H1 (cell line): ENCODE measurements around the gene BEX3. TPM values are rescaled to one million over a fixed set of nuclear protein-coding genes. Genes with fewer than 3 reads are reported as not detected.

Experiments used
- CTCF ChIA-PET: fragments of 300-600 bp; sonication (Branson Sonifier 250); formaldehyde crosslinking; loops from one replicate; lab custom pipeline; 2021; ENCODE audit not compliant: partially characterized antibody; lab: Charles Lee
- POLR2A ChIA-PET: fragments of 300-600 bp; sonication (Branson Sonifier 250); formaldehyde crosslinking; loops from one replicate; lab custom pipeline; 2021; ENCODE audit warnings: inconsistent platforms; ENCODE audit not compliant: partially characterized antibody; lab: Charles Lee
- DNase-seq, 2 experiments: peaks; one replicate each; pipeline versions ENCODE4 v3.0.0 to v3.0.0-alpha.2; 2010 to 2022; ENCODE audit warnings: low spot score in 2 of 2, low read depth in 1 of 2, mixed read lengths in 1 of 2
- FAIRE-seq: peaks from 2 replicates; lab custom pipeline; 2011; peaks lifted over from hg19 to GRCh38; lab: Jason Lieb, UNC
- H2AFZ ChIP-seq: 2 replicates; pipeline ENCODE4 v1.8.1; 2012; ENCODE audit warnings: low read length, inconsistent platforms
- H2AK5ac ChIP-seq: 2 replicates; pipeline ENCODE4 v1.6.1; 2013; ENCODE audit warnings: low read depth, low read length
- H2BK120ac ChIP-seq: replicated peaks from 2 replicates; pipeline ENCODE3; 2013; ENCODE audit warnings: low read depth, low read length, inconsistent platforms
- H2BK12ac ChIP-seq: 2 replicates; pipeline ENCODE4 v1.6.1; 2013; ENCODE audit warnings: low read depth, low read length
- H2BK15ac ChIP-seq: 2 replicates; pipeline ENCODE4 v1.6.1; 2013; ENCODE audit warnings: low read length
- H2BK20ac ChIP-seq: 2 replicates; pipeline ENCODE4 v1.6.1; 2013; ENCODE audit warnings: low read length
- H2BK5ac ChIP-seq: 2 replicates; pipeline ENCODE4 v1.6.1; 2013; ENCODE audit warnings: low read depth, low read length
- H3K14ac ChIP-seq: 2 replicates; pipeline ENCODE4 v1.6.1; 2013; ENCODE audit warnings: inconsistent platforms; ENCODE audit not compliant: insufficient read length
- H3K18ac ChIP-seq: 2 replicates; pipeline ENCODE4 v1.6.1; 2013; ENCODE audit warnings: low read length; ENCODE audit errors: extremely low read depth
- H3K23ac ChIP-seq: 2 replicates; pipeline ENCODE4 v1.6.1; 2013; ENCODE audit warnings: inconsistent platforms; ENCODE audit not compliant: insufficient read length
- H3K23me2 ChIP-seq: 2 replicates; pipeline ENCODE4 v1.6.1; 2013; ENCODE audit warnings: low read depth, low read length
- H3K27ac ChIP-seq: 2 replicates; pipeline ENCODE4 v1.6.1; 2011; ENCODE audit warnings: low read depth, low read length, inconsistent platforms
- H3K27me3 ChIP-seq, 4 experiments: replicated peaks in 1 of 4; 1 replicate in 1 of 4; 2 replicates in 3 of 4; pipeline versions ENCODE4 v1.6.1 to v1.8.1; 2011 to 2013; ENCODE audit warnings: low read length in 3 of 4, mild to moderate bottlenecking in 3 of 4, inconsistent platforms in 2 of 4, mixed read lengths in 2 of 4, moderate library complexity in 1 of 4; ENCODE audit not compliant: control insufficient read depth in 3 of 4, insufficient read depth in 3 of 4; ENCODE audit errors: extremely low read depth in 1 of 4
- H3K36me3 ChIP-seq, 4 experiments: 2 replicates each; pipeline versions ENCODE4 v1.6.1 to v1.8.1; 2011 to 2013; ENCODE audit warnings: mild to moderate bottlenecking in 4 of 4, low read length in 3 of 4, moderate library complexity in 2 of 4, control low read depth in 1 of 4, inconsistent platforms in 1 of 4; ENCODE audit not compliant: insufficient read depth in 4 of 4, control insufficient read depth in 2 of 4
- H3K4ac ChIP-seq: replicated peaks from 2 replicates; pipeline ENCODE3; 2013; ENCODE audit warnings: low read length, low read depth, mixed read lengths, inconsistent platforms; ENCODE audit not compliant: insufficient read length
- H3K4me1 ChIP-seq, 4 experiments: replicated peaks in 1 of 4; 1 replicate in 1 of 4; 2 replicates in 3 of 4; pipeline versions ENCODE4 v1.6.1 to v1.8.1; 2011 to 2013; ENCODE audit warnings: low read length in 3 of 4, inconsistent platforms in 2 of 4, mixed read lengths in 1 of 4; ENCODE audit not compliant: insufficient read depth in 4 of 4, control insufficient read depth in 3 of 4
- H3K4me2 ChIP-seq, 2 experiments: 2 replicates each; pipeline versions ENCODE4 v1.6.1 to v1.8.1; 2011 to 2013; ENCODE audit warnings: low read depth in 2 of 2, low read length in 2 of 2, control low read depth in 1 of 2, inconsistent platforms in 1 of 2, mild to moderate bottlenecking in 1 of 2; ENCODE audit not compliant: insufficient read depth in 1 of 2
- H3K4me3 ChIP-seq, 4 experiments: fragments of 200-600, 300-600 bp in 1 of 4; sonication (generic), shearing (Covaris generic), sonication (Bioruptor Twin) in 1 of 4; 2 replicates each; pipeline versions ENCODE4 v1.5.1 to v1.8.1; 2011 to 2016; ENCODE audit warnings: low read length in 4 of 4, low read depth in 3 of 4, control low read depth in 2 of 4, inconsistent platforms in 2 of 4, mild to moderate bottlenecking in 2 of 4, mixed read lengths in 1 of 4, moderate library complexity in 1 of 4; ENCODE audit not compliant: insufficient read depth in 2 of 4; ENCODE audit errors: extremely low read depth in 1 of 4
- H3K56ac ChIP-seq: replicated peaks from 2 replicates; pipeline ENCODE3; 2013; ENCODE audit warnings: low read depth, mild to moderate bottlenecking, mixed read lengths, low read length, inconsistent platforms; ENCODE audit not compliant: insufficient read length
- H3K79me1 ChIP-seq: 2 replicates; pipeline ENCODE4 v1.6.1; 2013; ENCODE audit warnings: low read depth, low read length, control low read depth
- H3K79me2 ChIP-seq, 2 experiments: 2 replicates each; pipeline versions ENCODE4 v1.6.1 to v1.8.1; 2012 to 2013; ENCODE audit warnings: low read length in 2 of 2, mild to moderate bottlenecking in 2 of 2, inconsistent platforms in 1 of 2; ENCODE audit not compliant: insufficient read depth in 2 of 2, control insufficient read depth in 1 of 2
- H3K9ac ChIP-seq, 4 experiments: replicated peaks in 1 of 4; 1 replicate in 1 of 4; 2 replicates in 3 of 4; pipeline versions ENCODE4 v1.6.1 to v1.8.1; 2011 to 2013; ENCODE audit warnings: low read depth in 3 of 4, low read length in 3 of 4, control low read depth in 2 of 4, mild to moderate bottlenecking in 2 of 4, moderate library complexity in 2 of 4, inconsistent platforms in 1 of 4; ENCODE audit errors: extremely low read depth in 1 of 4
- H3K9me3 ChIP-seq, 2 experiments: 2 replicates each; pipeline versions ENCODE4 v1.6.1 to v1.8.1; 2012 to 2013; ENCODE audit warnings: mild to moderate bottlenecking in 2 of 2, moderate library complexity in 2 of 2, control low read depth in 1 of 2, inconsistent platforms in 1 of 2, low read depth in 1 of 2, low read length in 1 of 2, mixed read lengths in 1 of 2; ENCODE audit not compliant: insufficient read depth in 2 of 2
- H4K20me1 ChIP-seq, 2 experiments: replicated peaks in 1 of 2; 2 replicates each; pipeline versions ENCODE3 to v1.8.1; 2011 to 2013; ENCODE audit warnings: inconsistent platforms in 2 of 2, low read length in 2 of 2, mild to moderate bottlenecking in 1 of 2; ENCODE audit not compliant: insufficient read depth in 2 of 2, control insufficient read depth in 1 of 2
- H4K5ac ChIP-seq: 2 replicates; pipeline ENCODE4 v1.6.1; 2013; ENCODE audit warnings: low read length, low read depth, mixed read lengths, inconsistent platforms; ENCODE audit not compliant: insufficient read length
- H4K8ac ChIP-seq: 2 replicates; pipeline ENCODE4 v1.8.0; 2013; ENCODE audit warnings: mild to moderate bottlenecking, moderate library complexity, low read length, inconsistent platforms; ENCODE audit not compliant: insufficient read depth; ENCODE audit errors: extremely low read depth
- H4K91ac ChIP-seq: replicated peaks from 2 replicates; pipeline ENCODE3; 2013; ENCODE audit warnings: low read length, mixed read lengths, inconsistent platforms; ENCODE audit not compliant: insufficient read length
- CBX8 ChIP-seq: fragments of 300-800, 300-1000 bp; sonication (generic); IDR thresholded peaks from 2 replicates; pipeline ENCODE4 v1.7.1; 2016; ENCODE audit warnings: low read depth, low read length, borderline replicate concordance
- CHD2 ChIP-seq: IDR thresholded peaks from 2 replicates; pipeline ENCODE4 v1.6.1; 2012; ENCODE audit warnings: low read length, improper control_type of control experiment
- POLR2A ChIP-seq, 2 experiments: IDR thresholded peaks; 1 replicate in 1 of 2; 2 replicates in 1 of 2; pipeline ENCODE4 v1.6.1; 2011; ENCODE audit warnings: low read depth in 2 of 2, low read length in 2 of 2, mild to moderate bottlenecking in 2 of 2; ENCODE audit errors: control extremely low read depth in 1 of 2
- POLR2AphosphoS5 ChIP-seq: IDR thresholded peaks from 2 replicates; pipeline ENCODE4 v1.6.1; 2011; ENCODE audit warnings: low read depth, low read length
- TAF1 ChIP-seq: IDR thresholded peaks from 2 replicates; pipeline ENCODE4 v1.6.1; 2011; ENCODE audit warnings: mild to moderate bottlenecking, low read depth, low read length
- USF2 ChIP-seq: IDR thresholded peaks from 2 replicates; pipeline ENCODE4 v1.6.1; 2011; ENCODE audit warnings: low read length, improper control_type of control experiment
- YY1 ChIP-seq: IDR thresholded peaks from 2 replicates; pipeline ENCODE4 v1.6.1; 2011; ENCODE audit warnings: low read depth, mild to moderate bottlenecking, low read length
- WGBS, 2 experiments: shearing (Covaris generic) in 1 of 2; methylation state at CpG; one replicate each; pipeline versions ENCODE4 v1.1.6 to v1.1.7; 2013 to 2015; ENCODE audit warnings: low lambda C conversion rate in 2 of 2, mixed read lengths in 2 of 2, inconsistent platforms in 1 of 2, low coverage in 1 of 2, missing lambda C conversion rate in 1 of 2; ENCODE audit not compliant: insufficient replicate concordance in 2 of 2, insufficient coverage in 1 of 2, insufficient read length in 1 of 2; ENCODE audit errors: extremely low coverage in 1 of 2, missing lambda C conversion rate in 1 of 2; 5-methylcytosine and 5-hydroxymethylcytosine counted together
- polyA plus RNA-seq, 7 experiments: library from polyadenylated mRNA; depleted of rRNA in 3 of 7; stranded (reverse) in 5 of 7; unstranded in 2 of 7; fragments of >200 nt in 5 of 7; fragments of 200-250 nt in 2 of 7; gene quantifications; 1 replicate in 5 of 7; 2 replicates in 1 of 7; 4 replicates in 1 of 7; pipeline versions ENCODE4 v1.2.1 to v1.2.3, GENCODE V29; 2011 to 2013; ENCODE audit warnings: missing spikeins in 2 of 7, mixed read lengths in 2 of 7
- total RNA-seq: library from RNA; stranded (reverse); fragmentation: NEBNext Ultra II Directional; extraction: Animal tissue kit (Norgen Biotek cat#: 25700); gene quantifications from 2 replicates; pipeline ENCODE4 v1.2.1, GENCODE V29; 2021
- TF ChIP-seq, protein P1 (sequence below): IDR thresholded peaks from 2 replicates; pipeline ENCODE4 v1.6.1; 2011; ENCODE audit warnings: low read depth, mild to moderate bottlenecking, low read length; ENCODE audit not compliant: insufficient read depth
- TF ChIP-seq, protein P2 (sequence below): IDR thresholded peaks from 2 replicates; pipeline ENCODE4 v1.6.1; 2012; ENCODE audit warnings: inconsistent platforms

Gene BEX3
- total and polyA plus RNA-seq, 2 of the 8 experiments (the other 6 are each of a cell fraction or from before 2014, with no cell fraction given): 330 to 366 TPM

GRCh38 chrX:103404231-103405008, 28.1 kb downstream of the BEX3 start:
- H3K79me2 ChIP-seq: no peaks in the 10 kb centered on the region; a peak in 2 of 4 replicates
- H3K23me2 ChIP-seq: no peaks in the 10 kb centered on the region
- H2AK5ac ChIP-seq: no peak overlapping the region
- H3K18ac ChIP-seq: peak overlapping the region; percentile 83; the same call in 1 of the 2 replicates
- no peak overlapping the region for H3K4ac ChIP-seq
- H3K9me3 ChIP-seq: no peaks in the 10 kb centered on the region
- H2BK120ac ChIP-seq: no peak overlapping the region
- peaks cover 0 to 15% (median 3%) of the 10 kb centered on the region in 4 experiments; a peak in 3 of 7 replicates for H3K27me3 ChIP-seq
- ChIA-PET POLR2A (interaction anchor here (0.8 to 3.9 kb wide), 9 partner anchors 10 to 48 kb away, joined by 3 to 12 read pairs (median 4); partner anchors contain the start of genes BEX3 and TCEAL9), CTCF (interaction anchor here (1.0 to 1.9 kb wide), 4 partner anchors 20 to 61 kb away, joined by 3 to 6 read pairs (median 4); no protein-coding TSS in a partner anchor)
- no peaks in the 10 kb centered on the region for H4K20me1 ChIP-seq
- peak; percentile 29 to 68 for DNase-seq
- no peaks in the 10 kb centered on the region for H3K79me1 ChIP-seq
- no peak overlapping the region for H2BK20ac ChIP-seq
- WGBS, 2 experiments: 8% methylated on average over 18 of the region's 19 CpGs; no CpG with 5 or more reads in 1 of the 2 experiments
- peak overlapping the region; percentile 75 to 83 for H3K4me2 ChIP-seq
- H3K14ac ChIP-seq: no peak overlapping the region
- peak overlapping the region; percentile 73 for H2AFZ ChIP-seq
- peak overlapping the region; percentile 74 to 96 (median 84) for H3K4me3 ChIP-seq
- peak overlapping the region; percentile 75; the same call in 1 of the 2 replicates for H3K27ac ChIP-seq
- H3K56ac ChIP-seq: no peak overlapping the region
- peak; percentile 42 for FAIRE-seq
- H2BK5ac ChIP-seq: no peak overlapping the region
- H2BK12ac ChIP-seq: no peak overlapping the region
- no peak overlapping the region for H2BK15ac ChIP-seq
- no peaks in the 10 kb centered on the region for H3K4me1 ChIP-seq
- H3K23ac ChIP-seq: no peak overlapping the region
- H3K36me3 ChIP-seq: no peaks in the 10 kb centered on the region; a peak in 1 of 8 replicates
- peak overlapping the region; percentile 10 to 86 (median 73) for H3K9ac ChIP-seq
- peak overlapping the region; percentile 9; the same call in 1 of the 2 replicates for H4K8ac ChIP-seq
- no peak overlapping the region for H4K91ac ChIP-seq
- no peak overlapping the region for H4K5ac ChIP-seq
- TF ChIP-seq, protein P1, sequence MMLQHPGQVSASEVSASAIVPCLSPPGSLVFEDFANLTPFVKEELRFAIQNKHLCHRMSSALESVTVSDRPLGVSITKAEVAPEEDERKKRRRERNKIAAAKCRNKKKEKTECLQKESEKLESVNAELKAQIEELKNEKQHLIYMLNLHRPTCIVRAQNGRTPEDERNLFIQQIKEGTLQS: no peak
- TF ChIP-seq, protein P2, sequence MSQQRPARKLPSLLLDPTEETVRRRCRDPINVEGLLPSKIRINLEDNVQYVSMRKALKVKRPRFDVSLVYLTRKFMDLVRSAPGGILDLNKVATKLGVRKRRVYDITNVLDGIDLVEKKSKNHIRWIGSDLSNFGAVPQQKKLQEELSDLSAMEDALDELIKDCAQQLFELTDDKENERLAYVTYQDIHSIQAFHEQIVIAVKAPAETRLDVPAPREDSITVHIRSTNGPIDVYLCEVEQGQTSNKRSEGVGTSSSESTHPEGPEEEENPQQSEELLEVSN: no peak
- peak; percentile 81 for TF ChIP-seq YY1
- no peak for TF ChIP-seq POLR2AphosphoS5
- no peak for TF ChIP-seq USF2
- TF ChIP-seq CBX8: no peak
- peak; percentile 54; the same call in 1 of the 2 replicates for TF ChIP-seq TAF1
- no peak for TF ChIP-seq CHD2
- peak in 1 of 2 experiments; percentile 58; a peak in 1 of 3 replicates for TF ChIP-seq POLR2A (IDR thresholded peaks at IDR 0.05; ENCODE audit: control extremely low read depth in 1 of 2, low read depth in 2 of 2, low read length in 2 of 2)
